ENCODE results near the gene PWWP2A. TPM values are rescaled to one million over a fixed set of nuclear protein-coding genes. Genes with fewer than 3 reads are reported as not detected.

PWWP2A gene
- total RNA-seq, result 14.4 and 19.5 TPM in 2 replicates

GRCh38 chr5:160119142-160119904 is at the start of gene PWWP2A:
PWWP2A (minus strand) TSS chr5:160119450; CDS start chr5:160119388, 62 bp downstream.

Other genes starting within 250 kb of the PWWP2A start
- 10.6 and 21.7 TPM in 2 replicates for gene ADRA1B, start 203.0 kb downstream of the PWWP2A start, total RNA-seq
- 37.3 and 40.0 TPM in 2 replicates for gene TTC1, start 110.3 kb downstream of the PWWP2A start, total RNA-seq
- gene FABP6, start 110.1 kb upstream of the PWWP2A start, total RNA-seq, result not detected in 2 replicates
- gene CCNJL, start 193.1 kb upstream of the PWWP2A start, total RNA-seq, result 0.23 and 2.0 TPM in 2 replicates